HepG2 (cell line): ENCODE measurements around the gene LRBA. TPM values are rescaled to one million over a fixed set of nuclear protein-coding genes. Genes with fewer than 3 reads are reported as not detected.

Experiments
- ATAC-seq: fragments of 200-7000 bp; cut with Tn5 transposase; 3 replicates; pipeline ENCODE4 v1.9.1; 2020; ENCODE audit warnings: mild to moderate bottlenecking, moderate library complexity
- BruUV-seq: library from RNA; stranded (reverse); fragments of 400-500 nt; replicated peaks from 2 replicates; lab custom pipeline; 2021; lab: Mats Ljungman, UMichigan
- CTCF ChIA-PET: fragments of 300-600 bp; formaldehyde crosslinking; extraction: SDS; loops from one replicate; lab custom pipeline; 2021; ENCODE audit warnings: low total read pairs, inconsistent platforms, low intra/inter-chr PET ratio; lab: Yijun Ruan, JAX
- POLR2A ChIA-PET: fragments of 350-600 bp; sonication (Branson Sonifier 250); formaldehyde crosslinking; loops from one replicate; lab custom pipeline; 2020; ENCODE audit warnings: antibody characterized with exemption, inconsistent platforms; lab: Yijun Ruan, JAX
- DNase-seq: peaks from one replicate; pipeline ENCODE4 v3.0.0-alpha.2; 2015; ENCODE audit warnings: low spot score
- FAIRE-seq: peaks from 3 replicates; lab custom pipeline; 2011; peaks lifted over from hg19 to GRCh38; lab: Jason Lieb, UNC
- H2AFZ ChIP-seq: one replicate; pipeline ENCODE4 v1.6.1; 2011; ENCODE audit warnings: low read length, inconsistent platforms
- H3K27ac ChIP-seq: fragments of 300-600 bp; 3 replicates; pipeline ENCODE4 v1.8.0; 2011; ENCODE audit warnings: mixed run types, mild to moderate bottlenecking, mixed read lengths, low read length, inconsistent platforms; ENCODE audit not compliant: insufficient read depth; ENCODE audit errors: extremely low read length
- H3K27me3 ChIP-seq, 2 experiments: fragments of 200-600 bp in 1 of 2; 2 replicates in 1 of 2; 3 replicates in 1 of 2; pipeline versions ENCODE4 v1.6.0 to v1.8.0; 2011; ENCODE audit warnings: low read length in 2 of 2, mild to moderate bottlenecking in 2 of 2, moderate library complexity in 2 of 2, inconsistent platforms in 1 of 2; ENCODE audit not compliant: insufficient read depth in 2 of 2, control insufficient read depth in 1 of 2
- H3K36me3 ChIP-seq, 2 experiments: fragments of 200-600 bp in 1 of 2; replicated peaks in 1 of 2; 2 replicates in 1 of 2; 3 replicates in 1 of 2; pipeline versions ENCODE4 v1.5.1 to v1.8.0; 2011; ENCODE audit warnings: low read length in 2 of 2, inconsistent platforms in 1 of 2; ENCODE audit not compliant: insufficient read depth in 2 of 2, control insufficient read depth in 1 of 2
- H3K4me1 ChIP-seq: 2 replicates; pipeline ENCODE4 v1.5.1; 2012; ENCODE audit warnings: low read length, inconsistent platforms; ENCODE audit not compliant: insufficient read depth
- H3K4me2 ChIP-seq: 2 replicates; pipeline ENCODE4 v1.6.0; 2011; ENCODE audit warnings: low read depth, low read length, inconsistent platforms
- H3K4me3 ChIP-seq, 3 experiments: fragments of 200-600 bp in 1 of 3; sonication (generic), shearing (Covaris generic) in 1 of 3; replicated peaks in 1 of 3; 2 replicates each; pipeline ENCODE4 v1.5.1; 2011 to 2016; ENCODE audit warnings: low read length in 3 of 3, inconsistent platforms in 2 of 3, low read depth in 2 of 3, mild to moderate bottlenecking in 2 of 3, control low read depth in 1 of 3, mixed read lengths in 1 of 3; ENCODE audit not compliant: insufficient read depth in 1 of 3
- H3K79me2 ChIP-seq: one replicate; pipeline ENCODE4 v1.6.1; 2011; ENCODE audit warnings: low read length, inconsistent platforms; ENCODE audit not compliant: insufficient read depth
- H3K9ac ChIP-seq: 2 replicates; pipeline ENCODE4 v1.6.0; 2011; ENCODE audit warnings: mild to moderate bottlenecking, low read depth, low read length, inconsistent platforms; ENCODE audit not compliant: insufficient read depth
- H3K9me3 ChIP-seq: 2 replicates; pipeline ENCODE4 v1.5.1; 2012; ENCODE audit warnings: mild to moderate bottlenecking, low read length
- H4K20me1 ChIP-seq: 2 replicates; pipeline ENCODE4 v1.6.0; 2011; ENCODE audit warnings: inconsistent platforms, mild to moderate bottlenecking, low read length, moderate library complexity; ENCODE audit not compliant: insufficient read depth
- CREB1 ChIP-seq, 2 experiments: fragments of 450-650 bp in 1 of 2; IDR thresholded peaks; 2 replicates each; pipeline ENCODE4 v1.6.1; 2016 to 2017; ENCODE audit warnings: control low read depth in 1 of 2, mild to moderate bottlenecking in 1 of 2, missing compliant biosample characterization in 1 of 2, missing genetic modification characterization in 1 of 2
- CTCF ChIP-seq: sonication (generic); formaldehyde crosslinking; IDR thresholded peaks from 2 replicates; pipeline ENCODE4 v1.5.0; 2020; ENCODE audit warnings: mild to moderate bottlenecking, missing genetic modification reagents, moderate library complexity
- EZH2 ChIP-seq: conservative IDR thresholded peaks from 2 replicates; pipeline ENCODE4 v1.6.1; 2012; ENCODE audit warnings: mild to moderate bottlenecking, low read depth, low read length, moderate library complexity
- JUND ChIP-seq: sonication (generic); formaldehyde crosslinking; IDR thresholded peaks from 2 replicates; pipeline ENCODE4 v1.8.0; 2022; ENCODE audit warnings: mild to moderate bottlenecking, missing genetic modification reagents
- NR3C1 ChIP-seq: sonication (generic); formaldehyde crosslinking; IDR thresholded peaks from 2 replicates; pipeline ENCODE4 v1.4.0; 2020; ENCODE audit warnings: missing genetic modification reagents
- RAD21 ChIP-seq: fragments of 450-650 bp; formaldehyde crosslinking; IDR thresholded peaks from 2 replicates; pipeline ENCODE4 v1.5.0; 2020; ENCODE audit warnings: mild to moderate bottlenecking
- SMC3 ChIP-seq: IDR thresholded peaks from 2 replicates; pipeline ENCODE4 v1.6.1; 2011; ENCODE audit warnings: low read length, improper control_type of control experiment
- STAG1 ChIP-seq: sonication (generic); formaldehyde crosslinking; IDR thresholded peaks from 2 replicates; pipeline ENCODE4 v1.4.0; 2020; ENCODE audit warnings: missing genetic modification reagents
- TBL1XR1 ChIP-seq: fragments of 150-350 bp; IDR thresholded peaks from 2 replicates; pipeline ENCODE4 v1.6.1; 2014; ENCODE audit warnings: borderline replicate concordance, low read length; ENCODE audit not compliant: partially characterized antibody
- WGBS: methylation state at CpG from one replicate; pipeline ENCODE4 v1.1.6; 2017; ENCODE audit warnings: low lambda C conversion rate; 5-methylcytosine and 5-hydroxymethylcytosine counted together
- in situ Hi-C: cut with HindIII; loops from 2 replicates; pipeline ENCODE4 v1.10.0; 2017; ENCODE audit warnings: low pct_unique_long_range_greater_than_20kb; ENCODE audit not compliant: extremely low pct_ligation_motif_present
- intact Hi-C: fragments of 100-400 bp; cut with micrococcal nuclease; formaldehyde crosslinking; loops from one replicate; pipeline ENCODE4 v1.10.0; 2022; ENCODE audit not compliant: unreplicated experiment
- polyA plus RNA-seq, 8 experiments: library from polyadenylated mRNA; depleted of rRNA in 3 of 8; stranded (reverse) in 7 of 8; unstranded in 1 of 8; fragments of >200 nt; fragmentation: Illumina TruSeq in 4 of 8; extraction: Trizol in 4 of 8; gene quantifications; 2 replicates each; pipeline versions ENCODE4 v1.2.1 to v1.2.3, GENCODE V29; 2011 to 2016; ENCODE audit warnings: low read depth in 4 of 8, missing spikeins in 1 of 8, mixed read lengths in 1 of 8; ENCODE audit not compliant: insufficient read depth in 1 of 8
- total RNA-seq, 5 experiments: library from RNA; depleted of rRNA; stranded (reverse); fragments of >200 nt; fragmentation: Illumina TruSeq; extraction: Trizol; gene quantifications; 2 replicates each; pipeline ENCODE4 v1.2.3, GENCODE V29; 2016; ENCODE audit warnings: low read depth in 1 of 5

LRBA gene
- total and polyA plus RNA-seq, 2 of the 13 experiments (the other 11 are each of a cell fraction or from before 2014, with no cell fraction given): 21.0 to 37.2 TPM

GRCh38 chr4:150242820-150243458 is 772.1 kb downstream of the LRBA start:
- DNase-seq: no peak
- ChIA-PET CTCF (interaction anchor here (0.9 to 1.9 kb wide), 5 partner anchors 233 to 624 kb away, joined by 3 to 11 read pairs (median 3); no protein-coding TSS in a partner anchor), POLR2A (no interaction called here)
- Histone ChIP-seq H3K9ac (no peak overlapping the region), H3K27me3 (no peaks in the 10 kb centered on the region), H3K79me2 (no peaks in the 10 kb centered on the region), H3K4me1 (no peaks in the 10 kb centered on the region), H3K4me3 (no peak overlapping the region), H3K9me3 (no peaks in the 10 kb centered on the region), H3K27ac (no peak overlapping the region), H3K4me2 (no peak overlapping the region), H2AFZ (no peak overlapping the region), H3K36me3 (no peaks in the 10 kb centered on the region), H4K20me1 (no peaks in the 10 kb centered on the region)
- intact Hi-C loops: loop anchor here (2.0 to 5.0 kb wide), 2 partner anchors 246 to 262 kb away; no protein-coding TSS in a partner anchor
- in situ Hi-C loops: no loop called here
- peak; percentile 74 for ATAC-seq
- TF ChIP-seq JUND (CRISPR knock-in tag) (no peak), CREB1 (IDR thresholded peaks at IDR 0.05) (0 out of 2 replicates have a peak, but pooled peaks have one; percentile 23), CREB1 (CRISPR knock-in tag; IDR thresholded peaks at IDR 0.05) (no peak), RAD21 (0 out of 2 replicates have a peak, but pooled peaks have one; percentile 20), TBL1XR1 (no peak), EZH2 (no peak), CTCF (CRISPR knock-in tag) (peak; percentile 78), NR3C1 (CRISPR knock-in tag) (no peak), SMC3 (peak; percentile 59), STAG1 (CRISPR knock-in tag) (peak; percentile 76)
- no TSS peak for BruUV-seq
- FAIRE-seq: peak; percentile 73
- WGBS: 27% methylated on average over 6 of the region's 6 CpGs
